Hepatocyte (in vitro differentiated cells): ENCODE measurements around the gene MICAL3.

Experiments
- EZH2 ChIP-seq: fragments of 200-600 bp; sonication (generic); IDR thresholded peaks from 2 replicates; pipeline ENCODE4 v1.6.1; 2016; ENCODE audit warnings: antibody characterized with exemption, mild to moderate bottlenecking, borderline replicate concordance
- EZH2phosphoT487 ChIP-seq: fragments of 200-600 bp; sonication (generic); IDR thresholded peaks from one replicate; pipeline ENCODE4 v1.6.1; 2018; ENCODE audit warnings: antibody characterized with exemption, mild to moderate bottlenecking, low read depth, moderate library complexity; ENCODE audit not compliant: unreplicated experiment, severe bottlenecking
- TF ChIP-seq, protein P1 (sequence below): fragments of 200-600 bp; sonication (generic); IDR thresholded peaks from 2 replicates; pipeline ENCODE4 v1.5.1; 2016; ENCODE audit warnings: antibody characterized with exemption, mild to moderate bottlenecking; ENCODE audit not compliant: poor library complexity

DNA sequence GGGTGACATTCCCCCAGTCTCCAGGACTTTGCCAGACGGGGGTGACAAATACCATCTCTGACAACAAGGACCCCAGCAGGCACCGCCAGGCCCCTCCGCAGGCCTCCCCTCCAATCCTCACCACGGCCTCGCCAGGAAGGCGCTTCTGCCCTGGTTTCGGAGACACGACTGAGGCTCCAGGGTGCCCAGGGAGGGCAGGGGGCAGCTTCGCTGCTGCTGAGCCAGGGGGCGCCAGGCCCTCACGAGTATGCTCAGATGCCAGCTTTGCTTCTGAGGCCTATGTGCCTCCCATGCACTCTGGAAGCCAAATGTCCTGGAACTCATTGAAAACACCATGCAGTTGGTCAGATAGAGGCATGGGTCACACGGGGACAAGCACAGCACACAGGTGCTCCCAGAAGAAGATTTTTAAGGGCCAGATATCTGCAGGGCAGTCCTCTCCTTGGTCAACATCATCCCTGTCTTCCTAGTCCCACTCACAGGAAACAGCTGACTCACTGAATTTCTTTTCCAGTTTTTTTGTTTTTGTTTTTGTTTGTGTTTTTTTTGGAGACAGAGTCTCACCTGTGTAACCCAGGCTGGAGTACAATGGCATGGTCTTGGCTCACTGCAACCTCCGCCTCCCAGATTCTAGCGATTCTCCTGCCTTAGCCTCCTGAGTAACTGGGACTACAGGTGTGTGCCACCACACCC, 270.0 kb downstream of the MICAL3 start:
- TF ChIP-seq, protein P1, sequence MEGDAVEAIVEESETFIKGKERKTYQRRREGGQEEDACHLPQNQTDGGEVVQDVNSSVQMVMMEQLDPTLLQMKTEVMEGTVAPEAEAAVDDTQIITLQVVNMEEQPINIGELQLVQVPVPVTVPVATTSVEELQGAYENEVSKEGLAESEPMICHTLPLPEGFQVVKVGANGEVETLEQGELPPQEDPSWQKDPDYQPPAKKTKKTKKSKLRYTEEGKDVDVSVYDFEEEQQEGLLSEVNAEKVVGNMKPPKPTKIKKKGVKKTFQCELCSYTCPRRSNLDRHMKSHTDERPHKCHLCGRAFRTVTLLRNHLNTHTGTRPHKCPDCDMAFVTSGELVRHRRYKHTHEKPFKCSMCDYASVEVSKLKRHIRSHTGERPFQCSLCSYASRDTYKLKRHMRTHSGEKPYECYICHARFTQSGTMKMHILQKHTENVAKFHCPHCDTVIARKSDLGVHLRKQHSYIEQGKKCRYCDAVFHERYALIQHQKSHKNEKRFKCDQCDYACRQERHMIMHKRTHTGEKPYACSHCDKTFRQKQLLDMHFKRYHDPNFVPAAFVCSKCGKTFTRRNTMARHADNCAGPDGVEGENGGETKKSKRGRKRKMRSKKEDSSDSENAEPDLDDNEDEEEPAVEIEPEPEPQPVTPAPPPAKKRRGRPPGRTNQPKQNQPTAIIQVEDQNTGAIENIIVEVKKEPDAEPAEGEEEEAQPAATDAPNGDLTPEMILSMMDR, result no peak
- no peak for TF ChIP-seq EZH2
- TF ChIP-seq EZH2phosphoT487, result no peak
